ENCODE measurements around the gene CDH4.

Gene CDH4

GRCh38 chr20:61549865-61550264 lies 297.8 kb downstream of the CDH4 start:
- TF ChIP-seq EP300 (IDR thresholded peaks at IDR 0.05; ENCODE audit: borderline replicate concordance) (no peak), CEBPB (IDR thresholded peaks at IDR 0.05) (no peak), MAX (IDR thresholded peaks at IDR 0.05) (no peak), TAF1 (IDR thresholded peaks at IDR 0.05; ENCODE audit: low read depth) (no peak), USF1 (IDR thresholded peaks at IDR 0.05) (no peak), RAD21 (IDR thresholded peaks at IDR 0.05; ENCODE audit: low read depth) (no peak), REST (IDR thresholded peaks at IDR 0.05; ENCODE audit: low read depth) (no peak), FOXM1 (IDR thresholded peaks at IDR 0.05; ENCODE audit: borderline replicate concordance, low read depth) (no peak)

- no peak for TF ChIP-seq ZBTB7A (IDR thresholded peaks at IDR 0.05; ENCODE audit: low read depth)
- TF ChIP-seq REST (IDR thresholded peaks at IDR 0.05; ENCODE audit: low read depth) = no peak
- no peak for TF ChIP-seq MAX (IDR thresholded peaks at IDR 0.05)
- TF ChIP-seq FOXM1 (IDR thresholded peaks at IDR 0.05; ENCODE audit: borderline replicate concordance, low read depth) = no peak
- no peak for TF ChIP-seq TCF12 (IDR thresholded peaks at IDR 0.05; ENCODE audit: low read depth)
Observed at GRCh38 chr20:61551401-61551800, 299.3 kb downstream of the CDH4 start.

- TF ChIP-seq TCF12 (IDR thresholded peaks at IDR 0.05; ENCODE audit: low read depth) (no peak), NFIC (IDR thresholded peaks at IDR 0.05) (no peak), TEAD4 (IDR thresholded peaks at IDR 0.05) (no peak), CREB1 (IDR thresholded peaks at IDR 0.05; ENCODE audit: low read depth) (no peak), CEBPB (IDR thresholded peaks at IDR 0.05) (no peak), YY1 (IDR thresholded peaks at IDR 0.05; ENCODE audit: low read depth) (no peak), MAX (IDR thresholded peaks at IDR 0.05) (no peak), RAD21 (IDR thresholded peaks at IDR 0.05; ENCODE audit: low read depth) (no peak), USF1 (IDR thresholded peaks at IDR 0.05) (no peak), EGR1 (IDR thresholded peaks at IDR 0.05) (no peak), FOXM1 (IDR thresholded peaks at IDR 0.05; ENCODE audit: borderline replicate concordance, low read depth) (no peak), REST (IDR thresholded peaks at IDR 0.05; ENCODE audit: low read depth) (no peak), ZBTB7A (IDR thresholded peaks at IDR 0.05; ENCODE audit: low read depth) (no peak), EP300 (IDR thresholded peaks at IDR 0.05; ENCODE audit: borderline replicate concordance) (no peak), TAF1 (IDR thresholded peaks at IDR 0.05; ENCODE audit: low read depth) (no peak)
Observed at GRCh38 chr20:61554617-61555016, 302.6 kb downstream of the CDH4 start.

GRCh38 chr20:61555566-61555965 lies 303.5 kb downstream of the CDH4 start:
- TF ChIP-seq NFIC (IDR thresholded peaks at IDR 0.05) (no peak), EP300 (IDR thresholded peaks at IDR 0.05; ENCODE audit: borderline replicate concordance) (no peak), ZBTB7A (IDR thresholded peaks at IDR 0.05; ENCODE audit: low read depth) (no peak), CREB1 (IDR thresholded peaks at IDR 0.05; ENCODE audit: low read depth) (no peak), TAF1 (IDR thresholded peaks at IDR 0.05; ENCODE audit: low read depth) (no peak), CEBPB (IDR thresholded peaks at IDR 0.05) (no peak), REST (IDR thresholded peaks at IDR 0.05; ENCODE audit: low read depth) (no peak), TEAD4 (IDR thresholded peaks at IDR 0.05) (no peak), FOXM1 (IDR thresholded peaks at IDR 0.05; ENCODE audit: borderline replicate concordance, low read depth) (no peak), TCF12 (IDR thresholded peaks at IDR 0.05; ENCODE audit: low read depth) (no peak), EGR1 (IDR thresholded peaks at IDR 0.05) (no peak), YY1 (IDR thresholded peaks at IDR 0.05; ENCODE audit: low read depth) (no peak), MAX (IDR thresholded peaks at IDR 0.05) (no peak), USF1 (IDR thresholded peaks at IDR 0.05) (no peak), RAD21 (IDR thresholded peaks at IDR 0.05; ENCODE audit: low read depth) (no peak)

Data from Ishikawa (cell line).